Fibroblast of upper back skin (primary cell): ENCODE measurements around the gene TTC24.
"Not testable (repeated sequence)": the region's sequence is repeated elsewhere in the genome, so short reads cannot be mapped to it uniquely, and the experiment has no call there.

Source experiments
- DNase-seq: peaks from one replicate; pipeline ENCODE4 v3.0.0-alpha.2; 2013

TTC24 gene

DNA sequence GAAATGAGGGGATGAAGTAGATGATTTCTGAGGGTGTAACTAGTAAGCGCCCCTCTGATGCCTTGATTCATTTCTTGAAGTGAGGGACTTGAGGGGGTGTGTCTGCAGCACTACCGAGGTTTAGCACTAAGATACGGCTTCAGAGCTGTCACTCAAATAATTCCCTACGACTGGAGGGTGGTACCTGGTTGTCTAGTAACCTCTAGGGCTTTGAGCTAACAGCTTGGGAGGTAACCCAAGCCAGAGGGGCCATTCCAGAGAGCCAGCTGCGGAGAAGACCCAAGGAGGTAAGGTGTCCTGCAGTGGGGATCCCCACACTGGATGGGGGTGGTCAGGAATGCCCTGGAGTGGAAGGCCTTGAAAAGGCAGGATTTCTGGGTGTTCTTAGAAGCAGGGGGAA is at the start of gene TTC24:
Gene TTC24, plus strand, starts transcription at position 252 of the 400 bp plus-strand sequence. CDS start 1,642 bp downstream, outside the sequence.
- no peak for DNase-seq

GRCh38 chr1:156530006-156530405 is 49.5 kb upstream of the TTC24 start:
- no peak for DNase-seq

GRCh38 chr1:156532374-156532773 is 47.1 kb upstream of the TTC24 start:
- DNase-seq = no peak

DNA sequence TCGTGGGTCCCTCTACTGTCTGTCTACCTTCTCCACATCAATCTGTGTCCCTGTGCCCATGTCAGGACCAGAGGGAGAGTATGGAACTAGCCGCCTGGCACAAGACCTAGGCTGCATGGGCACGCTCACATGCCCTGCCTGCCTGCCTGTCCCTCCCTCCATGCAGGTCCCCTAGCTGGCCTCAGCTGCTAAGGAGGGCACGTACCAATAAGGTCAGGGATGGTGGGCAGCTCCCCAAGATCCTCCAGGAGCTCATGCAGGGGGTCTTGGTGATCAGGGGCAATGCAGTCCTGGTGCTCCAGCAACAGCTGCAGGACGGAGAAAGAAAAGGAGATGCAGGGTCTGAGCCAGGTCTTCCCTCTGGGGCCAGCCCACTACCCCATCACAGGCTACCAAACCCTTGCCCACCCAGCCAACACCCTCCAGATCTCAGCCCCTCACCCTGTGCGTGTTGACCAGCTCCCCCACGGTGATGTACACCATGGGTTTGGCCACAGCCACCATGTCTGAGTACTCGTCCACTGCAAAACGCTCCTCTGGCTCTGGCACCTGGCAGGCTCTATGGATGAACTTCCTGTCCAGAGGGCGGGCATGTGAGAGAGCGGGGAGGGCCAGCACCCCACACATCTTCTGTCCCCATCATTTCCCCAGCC is 45.8 kb upstream of the TTC24 start:
- DNase-seq = no peak

- DNase-seq = no peak
Measured at GRCh38 chr1:156534424-156535060, 45.0 kb upstream of the TTC24 start.

GRCh38 chr1:156537027-156537426 is 42.5 kb upstream of the TTC24 start:
- DNase-seq = no peak

- no peak for DNase-seq
Measured at GRCh38 chr1:156538711-156539440, 40.6 kb upstream of the TTC24 start.

DNA sequence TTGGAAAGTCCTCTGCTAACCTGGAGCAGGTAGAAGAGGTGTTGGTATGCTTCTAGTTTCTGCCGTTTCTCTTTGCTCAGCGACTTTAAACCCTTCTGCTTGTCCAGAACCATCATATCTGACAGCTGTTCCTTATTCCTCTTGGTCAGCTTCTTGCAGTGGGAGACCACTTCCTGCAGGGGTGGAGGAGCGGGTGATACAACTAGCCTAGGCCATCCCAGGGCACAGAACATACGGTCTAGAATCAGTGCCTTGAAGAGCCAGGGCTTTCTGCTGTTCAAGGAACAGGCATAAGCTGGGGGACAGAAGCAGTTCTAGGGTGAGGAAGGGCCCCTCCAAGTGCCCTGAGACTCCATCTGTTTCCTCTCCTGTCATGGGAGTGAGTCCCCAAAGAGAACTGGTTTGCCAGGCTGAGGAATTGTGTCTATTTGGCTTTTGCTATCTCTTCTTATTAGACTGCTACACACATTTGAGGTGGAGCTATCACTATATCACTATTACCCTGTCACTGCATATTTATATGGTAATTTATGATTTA is 39.6 kb upstream of the TTC24 start:
- no peak for DNase-seq

- DNase-seq = no peak
Measured at GRCh38 chr1:156540955-156541354, 38.6 kb upstream of the TTC24 start.

- no peak for DNase-seq
Measured at GRCh38 chr1:156543066-156543465, 36.5 kb upstream of the TTC24 start.

DNA sequence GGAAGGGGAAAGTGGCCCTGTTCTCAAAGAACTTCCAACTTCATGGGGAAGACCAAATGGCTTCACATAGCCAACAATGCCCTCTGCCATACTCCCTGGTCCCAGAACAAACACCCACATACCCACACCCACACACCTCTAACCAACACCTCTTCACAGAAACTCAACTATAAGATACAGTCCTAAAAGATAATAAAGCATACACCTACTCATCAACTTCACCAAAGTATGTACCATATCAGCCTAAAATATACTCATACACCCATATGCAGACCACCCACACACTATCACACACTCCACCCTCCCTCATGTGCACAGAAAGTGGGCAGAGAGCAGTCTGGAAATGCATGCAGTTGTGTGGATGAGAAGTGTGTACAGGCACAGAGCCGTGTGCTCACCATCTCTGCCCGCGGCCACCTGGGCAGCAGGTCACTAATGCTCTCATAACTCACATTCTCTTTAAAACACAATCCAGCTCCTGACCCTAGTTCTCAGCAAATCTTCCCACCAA is 34.9 kb upstream of the TTC24 start:
- DNase-seq = no peak

DNA sequence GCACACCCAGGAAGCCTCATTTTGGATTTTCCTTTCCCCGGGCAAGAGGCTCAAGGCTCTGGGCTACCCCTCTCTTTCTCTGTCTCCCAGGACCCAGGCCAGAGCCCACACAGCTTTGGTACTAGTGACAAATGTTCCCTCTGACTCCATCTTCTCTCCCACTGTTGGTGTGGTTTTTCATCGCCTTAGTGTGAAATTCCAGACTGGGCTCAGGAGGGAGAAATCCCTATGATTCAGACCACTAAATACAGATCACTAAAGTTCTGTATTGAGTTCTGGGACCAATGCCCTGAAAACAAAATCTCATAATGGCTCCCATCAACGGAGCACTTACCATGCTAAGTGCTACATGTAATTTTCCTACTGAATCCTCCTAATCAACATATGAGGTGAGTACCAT is 33.3 kb upstream of the TTC24 start:
- DNase-seq = no peak

DNA sequence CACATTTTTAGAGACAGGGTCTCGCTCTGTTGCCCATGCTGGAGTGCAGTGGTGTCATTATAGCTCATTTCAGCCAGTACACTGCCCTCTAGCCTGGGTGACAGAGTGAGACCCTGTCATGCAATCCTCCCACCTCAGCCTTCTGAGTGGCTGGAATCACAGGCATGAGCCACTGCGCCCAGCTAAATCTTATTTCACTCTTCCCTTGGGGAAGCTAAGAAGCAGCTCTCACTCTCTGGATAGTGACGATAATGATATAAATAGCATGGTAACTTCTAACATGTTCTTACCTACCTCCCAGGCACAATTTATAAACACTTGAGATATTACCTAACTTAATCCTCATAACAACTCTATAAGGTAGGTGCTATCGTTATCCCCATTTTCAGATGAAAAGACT is 32.1 kb upstream of the TTC24 start:
- no peak for DNase-seq

DNA sequence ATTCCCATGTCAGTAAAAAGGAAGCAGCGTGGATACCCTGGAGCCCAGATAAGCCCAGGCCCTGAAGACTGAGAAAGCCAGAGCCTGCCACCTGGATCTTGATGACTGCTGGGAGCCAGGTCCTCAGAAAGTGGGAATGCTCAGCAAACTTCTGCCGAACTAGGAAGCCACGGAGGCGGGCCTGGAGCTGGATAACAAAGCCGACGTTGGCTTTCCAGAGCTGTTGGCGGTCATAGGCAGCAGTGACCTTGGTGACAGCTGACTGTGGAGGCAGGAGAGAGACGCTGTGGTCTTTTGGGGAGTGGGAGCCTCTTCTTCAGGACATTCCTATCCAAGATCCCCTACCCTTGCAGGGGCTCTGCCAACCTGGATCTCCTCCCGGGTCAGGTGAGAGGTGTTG is 31.5 kb upstream of the TTC24 start:
- DNase-seq = no peak

DNA sequence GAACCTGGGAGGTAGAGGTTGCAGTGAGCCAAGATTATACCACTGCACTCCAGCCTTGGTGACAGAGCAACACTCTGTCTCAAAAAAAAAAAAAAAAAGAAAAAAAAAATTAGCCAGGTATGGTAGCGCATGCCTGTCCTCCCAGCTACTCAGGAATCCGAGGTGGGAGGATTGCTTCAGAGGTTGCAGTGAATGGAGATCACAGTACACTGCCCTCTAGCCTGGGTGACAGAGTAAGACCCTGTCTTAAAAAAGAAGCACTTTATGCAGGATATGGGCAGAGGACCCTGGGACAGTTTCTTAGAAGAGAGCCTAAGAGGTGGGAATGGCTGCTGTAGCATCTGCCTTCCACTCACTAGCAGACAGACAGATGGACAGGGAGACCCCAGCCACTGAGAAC is 30.1 kb upstream of the TTC24 start:
- DNase-seq = no peak

DNA sequence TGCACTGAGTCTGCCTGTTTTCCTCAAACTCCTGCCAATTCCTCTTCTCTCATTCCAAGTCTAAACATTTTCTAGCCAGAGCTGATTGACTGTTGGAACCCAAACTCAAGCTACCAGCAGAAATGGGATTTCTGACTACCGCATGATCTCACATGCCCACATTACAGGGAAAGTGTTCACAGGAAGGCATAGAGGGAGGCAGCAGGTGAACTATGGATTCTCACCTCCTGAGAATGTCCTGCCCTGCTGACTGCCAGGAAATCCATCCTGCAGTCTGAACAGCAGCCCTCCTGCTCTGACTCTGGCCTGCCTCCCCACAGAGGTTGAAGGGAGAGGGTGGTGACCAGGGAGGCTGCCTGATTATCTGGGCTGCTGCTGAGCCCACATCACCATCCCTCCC is 29.7 kb upstream of the TTC24 start:
- DNase-seq = no peak

- DNase-seq = no peak
Measured at GRCh38 chr1:156550346-156550745, 29.2 kb upstream of the TTC24 start.

GRCh38 chr1:156551066-156551643 is 28.4 kb upstream of the TTC24 start:
- no peak for DNase-seq

- DNase-seq = no peak
Measured at GRCh38 chr1:156551869-156552268, 27.7 kb upstream of the TTC24 start.

GRCh38 chr1:156552518-156552917 is 27.0 kb upstream of the TTC24 start:
- DNase-seq = no peak

- not testable (repeated sequence) for DNase-seq
Measured at GRCh38 chr1:156552937-156553336, 26.6 kb upstream of the TTC24 start.

- no peak for DNase-seq
Measured at GRCh38 chr1:156553860-156554485, 25.6 kb upstream of the TTC24 start.

DNA sequence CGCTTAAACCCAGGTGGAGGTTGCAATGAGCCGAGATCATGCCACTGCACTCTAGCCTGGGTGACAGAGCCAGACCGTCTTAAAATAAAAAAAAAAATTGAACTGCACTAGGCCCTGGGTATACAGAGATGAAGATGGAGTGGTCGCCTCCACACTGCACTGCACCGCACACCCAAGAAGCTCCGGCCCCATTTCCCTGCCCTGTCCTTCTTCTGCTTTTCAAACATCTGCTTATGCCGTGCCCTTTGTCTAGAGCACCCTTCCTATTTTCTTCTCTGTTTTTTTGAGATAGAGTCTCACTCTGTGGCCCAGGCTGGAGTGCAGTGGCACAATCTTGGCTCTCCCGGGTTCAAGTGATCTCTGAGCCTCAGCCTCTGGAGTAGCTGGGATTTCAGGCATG is 24.6 kb upstream of the TTC24 start:
- DNase-seq = no peak
